ENCODE data around the gene CSNK1G2.

DNA sequence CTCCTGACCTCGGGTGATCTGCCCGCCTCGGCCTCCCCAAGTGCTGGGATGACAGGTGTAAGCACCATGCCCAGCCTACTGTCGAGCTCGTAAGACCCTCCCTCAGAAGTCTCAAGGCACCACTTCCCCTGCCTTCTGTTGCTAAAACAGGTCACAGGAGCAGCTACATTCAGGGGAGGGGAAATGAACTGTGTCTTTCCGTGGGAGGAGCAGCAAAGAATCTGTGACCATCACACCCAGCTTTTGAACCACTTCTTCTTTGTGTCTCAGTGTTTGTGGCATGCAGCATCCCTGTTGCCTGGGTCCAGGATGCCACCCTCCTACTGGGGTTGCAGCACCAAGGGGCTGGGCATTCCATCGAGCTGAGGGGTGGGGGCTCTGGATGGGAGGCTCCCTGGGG, 7.7 kb upstream of the CSNK1G2 start:
- TF ChIP-seq POLR2A (IDR thresholded peaks at IDR 0.05; ENCODE audit: low read length) = no peak
- no peak for TF ChIP-seq SMC3 (IDR thresholded peaks at IDR 0.05)
- TF ChIP-seq, protein P1, sequence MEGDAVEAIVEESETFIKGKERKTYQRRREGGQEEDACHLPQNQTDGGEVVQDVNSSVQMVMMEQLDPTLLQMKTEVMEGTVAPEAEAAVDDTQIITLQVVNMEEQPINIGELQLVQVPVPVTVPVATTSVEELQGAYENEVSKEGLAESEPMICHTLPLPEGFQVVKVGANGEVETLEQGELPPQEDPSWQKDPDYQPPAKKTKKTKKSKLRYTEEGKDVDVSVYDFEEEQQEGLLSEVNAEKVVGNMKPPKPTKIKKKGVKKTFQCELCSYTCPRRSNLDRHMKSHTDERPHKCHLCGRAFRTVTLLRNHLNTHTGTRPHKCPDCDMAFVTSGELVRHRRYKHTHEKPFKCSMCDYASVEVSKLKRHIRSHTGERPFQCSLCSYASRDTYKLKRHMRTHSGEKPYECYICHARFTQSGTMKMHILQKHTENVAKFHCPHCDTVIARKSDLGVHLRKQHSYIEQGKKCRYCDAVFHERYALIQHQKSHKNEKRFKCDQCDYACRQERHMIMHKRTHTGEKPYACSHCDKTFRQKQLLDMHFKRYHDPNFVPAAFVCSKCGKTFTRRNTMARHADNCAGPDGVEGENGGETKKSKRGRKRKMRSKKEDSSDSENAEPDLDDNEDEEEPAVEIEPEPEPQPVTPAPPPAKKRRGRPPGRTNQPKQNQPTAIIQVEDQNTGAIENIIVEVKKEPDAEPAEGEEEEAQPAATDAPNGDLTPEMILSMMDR (IDR thresholded peaks at IDR 0.05) = no peak
- no peak for TF ChIP-seq EP300 (IDR thresholded peaks at IDR 0.05)
- no peak for TF ChIP-seq CEBPB (IDR thresholded peaks at IDR 0.05)
- TF ChIP-seq NFE2L2 (conservative IDR thresholded peaks at IDR 0.05; ENCODE audit: low read length) = no peak
- no peak for TF ChIP-seq ZFP36 (IDR thresholded peaks at IDR 0.05; ENCODE audit: borderline replicate concordance, partially characterized antibody)
- no peak for TF ChIP-seq RAD21 (conservative IDR thresholded peaks at IDR 0.05 in 1 of 2, IDR thresholded peaks at IDR 0.05 in 1 of 2)
- no peak for TF ChIP-seq RNF2 (IDR thresholded peaks at IDR 0.05; ENCODE audit: borderline replicate concordance, low read depth)
- no peak for TF ChIP-seq MAX (IDR thresholded peaks at IDR 0.05)
- no peak for TF ChIP-seq KDM1A (IDR thresholded peaks at IDR 0.05; ENCODE audit: low read depth)
- TF ChIP-seq MAFK (IDR thresholded peaks at IDR 0.05; ENCODE audit: partially characterized antibody) = no peak

All from A549 (cell line).